A172 (cell line): ENCODE measurements around the gene PPIB. TPM values are rescaled to one million over a fixed set of nuclear protein-coding genes. Genes with fewer than 3 reads are reported as not detected.
"Not testable (repeated sequence)": the region's sequence is repeated elsewhere in the genome, so short reads cannot be mapped to it uniquely, and the experiment has no call there.

Experiments used
- DNase-seq: peaks from one replicate; pipeline ENCODE4 v3.0.0-alpha.2; 2015; ENCODE audit warnings: low spot score
- total RNA-seq: library from RNA; depleted of rRNA; stranded (reverse); fragments of >200 nt; shearing (Covaris generic); gene quantifications from 2 replicates; pipeline ENCODE4 v1.2.3, GENCODE V29; 2014

The PPIB gene
- total RNA-seq, 1 experiment from 2014 or later = 593 TPM

DNA sequence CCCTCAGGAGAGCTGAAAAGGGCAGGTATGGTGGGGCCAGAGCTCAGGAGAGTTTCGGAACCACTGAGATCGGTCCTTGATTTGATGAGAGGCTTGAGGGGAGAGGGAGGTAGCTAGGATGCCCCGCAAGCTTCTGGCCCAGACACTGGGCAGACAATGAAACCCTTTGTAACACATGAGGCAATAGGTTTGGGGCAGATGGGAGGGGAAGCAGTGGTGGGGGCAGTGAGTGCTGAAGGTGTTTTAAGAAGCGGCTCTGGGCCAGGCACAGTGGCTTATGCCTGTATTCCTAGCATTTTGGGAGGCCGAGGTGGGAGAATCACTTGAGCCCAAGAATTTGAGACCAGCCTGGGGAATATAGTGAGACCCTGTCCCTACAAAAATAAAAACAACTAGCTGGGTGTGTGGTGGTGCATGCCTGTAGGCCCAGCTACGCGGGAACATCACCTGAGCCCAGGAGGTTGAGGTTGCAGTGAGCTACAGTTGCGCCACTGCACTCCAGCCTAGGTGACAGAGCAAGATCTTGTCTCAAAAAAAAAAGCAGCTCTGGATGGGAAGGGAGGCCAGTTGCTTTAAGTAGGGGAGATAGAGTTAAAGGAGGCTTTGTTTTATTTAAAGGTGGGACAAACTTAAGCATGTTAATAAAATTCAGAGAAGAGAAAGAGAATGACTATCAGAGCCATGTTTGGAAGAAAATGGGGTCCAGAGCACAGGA, 20.9 kb downstream of the PPIB start:
- DNase-seq = no peak

DNA sequence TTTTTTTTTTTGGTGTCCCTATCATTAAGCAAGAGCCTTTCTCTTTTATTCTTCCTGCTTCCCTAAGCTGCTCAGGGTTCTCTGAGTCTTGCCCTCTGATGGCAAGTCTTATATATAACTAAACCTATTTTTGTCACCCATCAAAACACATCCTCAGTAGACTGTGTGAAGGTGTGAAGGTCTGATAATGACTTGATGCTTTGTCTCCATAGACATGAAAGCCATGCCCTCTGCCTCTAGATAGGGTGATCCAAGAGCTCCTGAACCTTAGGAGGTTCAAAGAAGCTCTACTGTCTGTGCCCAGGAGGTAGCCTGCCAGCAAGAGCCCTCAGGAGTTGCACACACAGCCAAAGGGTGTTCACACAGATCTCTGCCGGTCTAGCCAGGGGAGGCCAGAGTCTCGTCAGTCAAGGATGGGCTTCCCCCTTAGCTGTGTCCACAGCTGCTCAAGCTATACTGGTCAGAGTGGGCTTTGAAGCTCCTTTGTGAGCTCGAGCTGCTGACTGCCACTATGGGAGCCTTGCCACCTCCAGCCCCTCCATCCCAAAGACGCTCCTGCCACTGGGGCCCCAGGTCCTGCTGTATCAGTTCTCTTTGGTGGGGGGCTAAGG, 24.4 kb downstream of the PPIB start:
- DNase-seq = no peak

DNA sequence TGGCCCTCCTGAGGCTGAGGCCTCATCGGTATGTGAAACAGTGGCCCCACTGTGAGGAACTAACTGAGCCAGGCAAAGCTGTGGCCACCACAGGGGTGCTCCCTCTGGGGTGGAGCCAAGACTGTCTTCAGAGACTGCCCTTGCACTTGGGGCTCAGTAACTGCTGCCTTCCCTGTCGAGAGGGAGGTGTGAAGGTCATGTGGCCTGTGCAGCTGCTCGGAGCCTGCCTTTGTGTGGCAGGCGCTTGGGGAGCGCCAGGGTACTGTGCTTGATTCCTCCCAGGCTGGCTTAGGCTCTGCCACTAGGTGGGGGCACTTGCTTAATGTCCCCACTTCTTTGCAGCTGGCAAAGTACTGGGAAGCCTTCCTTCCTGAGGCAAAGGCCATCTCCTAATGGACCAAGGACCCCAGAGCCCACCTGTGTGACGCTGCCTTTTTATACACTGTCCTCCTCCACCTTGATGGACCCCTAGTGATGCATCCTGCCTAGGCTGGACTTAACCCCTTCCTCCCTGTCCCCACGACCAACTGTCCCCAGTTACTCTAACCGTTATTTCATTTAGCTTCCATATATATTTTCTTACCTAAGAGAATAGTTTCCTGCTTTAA, 25.5 kb downstream of the PPIB start:
- DNase-seq = no peak

DNA sequence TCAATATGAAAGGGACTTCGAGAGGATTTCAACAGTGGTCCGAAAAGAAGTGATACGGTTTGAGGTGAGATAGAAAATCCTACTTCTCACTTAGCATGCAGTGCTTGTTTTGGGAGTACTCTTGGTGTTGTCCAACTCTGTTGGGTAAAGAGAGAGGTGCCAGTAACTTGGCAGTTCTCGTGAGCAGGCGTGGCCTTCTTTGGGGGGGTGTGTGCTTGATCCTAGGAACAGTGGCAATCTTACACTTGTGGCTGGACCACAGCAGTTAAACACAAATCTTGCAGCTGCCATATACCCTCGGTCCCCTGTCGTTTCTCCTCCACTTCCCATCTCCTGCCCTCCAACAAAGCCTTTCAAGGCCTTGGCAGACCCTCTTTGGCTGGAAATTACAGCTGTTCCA, 26.5 kb downstream of the PPIB start:
- DNase-seq = no peak

DNA sequence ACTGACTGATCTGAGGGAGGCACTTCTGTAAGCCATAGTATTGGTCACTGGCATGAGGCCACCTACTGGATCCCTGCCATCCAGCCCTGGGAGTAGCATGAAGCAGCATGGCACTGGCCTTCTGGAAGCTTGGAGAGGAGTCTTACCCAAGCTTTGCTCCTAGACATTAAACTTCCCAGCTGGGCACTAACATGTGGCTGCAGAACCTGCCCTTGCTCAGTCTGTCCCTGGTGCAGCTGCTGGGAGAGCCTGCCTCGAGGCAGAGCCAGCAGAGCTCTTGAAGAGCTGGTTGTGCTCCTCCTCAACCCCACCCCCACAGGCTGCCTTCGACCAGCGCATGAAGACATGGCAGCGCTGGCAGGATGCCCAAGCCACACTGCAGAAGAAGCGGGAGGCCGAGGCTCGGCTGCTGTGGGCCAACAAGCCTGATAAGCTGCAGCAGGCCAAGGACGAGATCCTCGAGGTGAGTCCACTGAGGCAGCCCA, 28.4 kb downstream of the PPIB start:
- DNase-seq = no peak

DNA sequence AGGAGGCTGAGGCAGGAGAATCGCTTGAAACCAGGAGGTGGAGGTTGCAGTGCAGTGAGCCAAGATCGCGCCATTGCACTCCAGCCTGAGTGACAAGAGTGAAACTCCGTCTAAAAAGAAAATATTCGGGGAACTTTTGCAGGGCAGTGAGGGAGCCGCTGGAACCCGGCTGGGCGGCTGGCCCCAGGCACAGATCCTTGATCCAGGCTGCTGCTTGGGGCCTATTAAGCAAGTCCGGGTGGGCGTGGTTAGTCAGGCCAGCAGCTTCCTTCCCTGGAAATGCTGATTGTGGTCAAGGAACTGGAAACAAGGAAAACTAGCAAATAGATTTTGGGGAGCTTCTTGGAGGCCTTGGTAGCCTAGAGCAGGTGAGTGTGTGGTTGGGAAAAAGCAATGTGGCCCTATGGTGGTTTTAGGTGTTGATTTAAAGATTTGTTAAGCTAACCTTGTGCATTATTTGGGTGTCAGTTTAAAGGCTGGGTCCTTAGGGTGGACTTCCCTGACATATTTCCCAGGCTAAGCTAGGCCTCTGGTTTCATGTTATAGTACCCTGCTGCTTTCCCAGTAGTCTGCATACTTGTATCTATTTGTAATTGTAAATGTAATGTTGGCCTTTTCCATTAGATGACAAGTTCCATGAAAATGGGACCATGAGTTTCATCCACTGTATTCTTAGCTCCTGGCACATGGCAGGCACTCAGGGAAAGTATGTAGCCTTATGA, 29.0 kb downstream of the PPIB start:
- DNase-seq = no peak

DNA sequence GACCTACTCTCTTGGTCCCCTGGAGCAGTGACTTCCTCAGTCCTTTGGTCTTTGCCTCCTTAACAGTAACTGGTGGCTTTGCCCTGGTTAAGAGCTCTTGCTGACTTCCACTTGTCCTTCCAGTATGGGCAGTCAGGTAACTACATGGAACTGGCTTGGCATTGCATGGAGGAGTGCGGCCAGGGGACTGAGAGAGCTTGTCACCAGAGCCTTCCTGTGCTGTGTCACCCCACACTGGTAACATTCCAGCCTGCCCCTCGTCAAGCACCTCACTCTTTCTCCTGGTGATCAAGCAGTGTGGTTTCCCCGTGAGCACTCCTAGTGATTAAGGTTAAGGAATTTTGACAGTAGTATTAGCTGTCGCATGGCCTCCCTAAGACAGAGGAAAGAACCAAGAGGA, 30.6 kb downstream of the PPIB start:
- DNase-seq = no peak

DNA sequence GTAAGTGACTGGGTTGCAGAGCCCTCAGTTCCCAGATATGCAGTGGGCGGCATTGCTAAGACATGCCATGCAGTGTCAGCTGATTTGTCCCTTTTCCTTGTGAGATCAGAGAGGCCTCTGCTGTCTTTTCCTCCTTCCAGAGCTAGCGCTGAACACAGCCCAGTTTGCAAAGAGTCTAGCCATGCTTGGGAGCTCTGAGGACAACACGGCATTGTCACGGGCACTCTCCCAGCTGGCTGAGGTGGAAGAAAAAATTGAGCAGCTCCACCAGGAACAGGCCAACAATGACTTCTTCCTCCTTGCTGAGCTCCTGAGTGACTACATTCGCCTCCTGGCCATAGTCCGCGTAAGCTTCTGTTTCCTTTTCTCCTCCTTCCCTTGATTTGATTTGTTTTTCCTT, 31.3 kb downstream of the PPIB start:
- DNase-seq = no peak

DNA sequence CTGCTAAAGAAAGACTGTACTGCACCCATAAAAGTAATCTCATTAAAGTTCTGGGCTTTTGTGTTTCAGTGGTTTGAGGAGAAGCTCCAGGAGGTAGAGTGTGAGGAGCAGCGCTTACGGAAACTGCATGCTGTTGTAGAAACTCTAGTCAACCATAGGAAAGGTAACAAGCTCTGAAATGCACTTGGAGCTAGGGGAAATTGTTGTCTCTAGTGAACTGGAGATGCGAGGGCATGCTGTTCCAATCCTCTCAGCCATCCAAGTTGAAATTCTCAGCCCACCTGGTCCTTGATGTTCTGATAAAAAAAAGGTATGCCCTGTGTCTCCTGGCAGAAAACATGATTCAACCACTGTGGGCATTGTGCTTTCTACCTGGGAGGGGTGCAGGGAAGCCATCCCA, 32.7 kb downstream of the PPIB start:
- DNase-seq = no peak

DNA sequence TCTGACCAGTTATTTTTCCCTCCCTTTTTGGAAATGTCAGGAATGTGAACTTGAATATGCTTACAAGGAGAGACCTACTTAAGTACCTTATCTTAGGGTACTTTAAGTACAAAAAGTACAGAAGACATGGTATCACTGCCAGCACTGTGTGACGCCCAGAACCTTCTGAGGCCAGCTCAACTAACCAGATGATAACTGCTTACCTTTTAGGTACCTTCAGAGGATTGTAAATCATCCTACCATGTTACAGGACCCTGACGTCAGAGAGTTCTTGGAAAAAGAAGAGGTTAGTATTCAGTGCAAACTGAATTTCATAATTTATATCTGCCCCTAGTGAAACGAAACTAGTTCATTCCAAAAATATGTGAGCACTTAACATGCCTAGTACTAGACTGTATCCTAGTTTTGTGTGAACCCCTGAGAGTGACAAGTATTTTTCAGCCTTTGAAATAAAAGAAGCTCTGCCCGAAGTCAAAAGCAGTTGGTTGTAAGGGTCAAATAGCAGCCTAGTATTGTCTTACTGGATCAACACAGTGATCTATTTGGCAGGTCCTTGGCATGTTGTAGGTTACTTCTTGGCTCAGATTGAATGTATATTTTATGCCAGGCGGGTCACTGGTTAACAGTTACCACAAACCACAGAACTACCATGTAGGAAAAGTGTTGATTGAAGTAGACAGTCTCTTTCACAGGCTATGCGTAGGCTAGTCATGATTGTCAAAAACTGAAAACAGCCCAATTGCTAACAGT, 35.1 kb downstream of the PPIB start:
- DNase-seq = no peak

DNA sequence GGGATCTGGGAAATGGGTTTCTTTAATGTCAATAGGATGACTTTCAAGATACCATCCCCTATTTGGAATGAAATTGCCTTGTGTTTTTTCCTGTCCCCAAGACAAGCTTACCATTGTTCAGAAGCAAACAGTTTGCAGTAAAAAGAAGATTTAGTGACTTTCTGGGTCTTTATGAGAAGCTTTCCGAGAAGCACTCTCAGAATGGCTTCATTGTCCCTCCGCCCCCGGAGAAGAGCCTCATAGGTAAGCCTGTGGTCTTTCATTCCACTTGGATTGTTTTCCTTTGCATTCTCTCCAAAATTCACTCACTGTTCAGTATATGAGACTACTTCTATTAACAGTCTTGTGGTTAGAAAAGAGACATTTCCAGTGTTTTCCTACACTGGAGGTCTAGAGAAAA, 36.8 kb downstream of the PPIB start:
- no peak for DNase-seq

DNA sequence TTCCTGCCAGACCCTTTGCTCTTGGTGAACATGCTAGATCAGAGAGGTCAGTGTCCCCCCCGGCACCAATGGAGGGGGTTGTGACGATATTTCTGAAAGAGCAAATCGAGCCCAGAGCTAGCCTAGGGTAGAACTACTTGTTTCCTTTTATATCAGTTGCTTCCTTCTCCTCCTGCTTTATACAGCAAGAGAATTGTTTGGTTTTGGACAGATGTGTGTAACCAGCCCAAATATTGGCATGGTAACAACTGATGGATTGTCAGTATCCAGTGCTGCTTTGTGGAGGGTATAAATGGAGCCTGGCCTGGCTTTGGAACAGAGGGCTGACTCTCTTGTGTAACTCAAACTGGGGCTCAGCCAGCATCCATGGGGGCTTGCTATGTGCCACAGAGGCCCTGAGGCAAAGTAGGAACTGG, 39.9 kb downstream of the PPIB start:
- no peak for DNase-seq

DNA sequence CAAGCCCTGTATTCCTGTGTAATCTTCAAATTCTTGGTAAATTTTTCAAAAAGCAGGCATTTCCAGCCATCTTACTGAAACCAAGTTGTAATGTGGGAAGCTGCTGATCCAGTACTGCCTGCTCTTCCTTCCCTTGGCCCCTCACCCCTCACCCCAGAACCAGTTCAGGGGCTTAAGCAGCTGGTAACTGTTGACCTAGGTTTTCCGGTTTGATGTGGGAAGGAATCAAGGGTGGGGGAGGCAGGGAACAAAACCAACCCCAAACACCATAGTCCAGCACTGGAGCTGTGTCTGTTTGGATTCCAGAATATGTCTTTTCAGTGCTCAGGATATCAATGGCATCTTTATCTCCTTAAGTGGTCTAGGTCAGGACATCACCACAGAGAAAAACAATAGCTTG, 40.4 kb downstream of the PPIB start:
- DNase-seq = no peak

DNA sequence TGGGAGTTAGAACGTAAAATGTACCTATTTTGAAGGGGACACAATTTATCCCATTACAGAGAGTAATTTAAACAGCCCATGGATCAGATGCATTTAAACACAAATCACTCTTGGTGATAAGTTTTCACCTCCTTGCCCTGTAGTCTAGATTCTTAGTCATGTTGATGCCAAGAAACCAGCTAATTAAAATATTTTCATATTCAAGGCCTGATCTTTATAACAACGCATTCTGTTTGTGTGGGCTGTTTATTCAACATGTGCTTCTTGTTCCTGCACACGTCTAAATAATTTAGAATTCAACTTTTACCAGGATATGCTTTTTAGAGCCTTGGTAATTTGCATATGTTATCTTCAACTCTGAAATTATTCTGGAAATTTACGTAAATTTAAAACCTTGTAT, 41.2 kb downstream of the PPIB start:
- DNase-seq = no peak

DNA sequence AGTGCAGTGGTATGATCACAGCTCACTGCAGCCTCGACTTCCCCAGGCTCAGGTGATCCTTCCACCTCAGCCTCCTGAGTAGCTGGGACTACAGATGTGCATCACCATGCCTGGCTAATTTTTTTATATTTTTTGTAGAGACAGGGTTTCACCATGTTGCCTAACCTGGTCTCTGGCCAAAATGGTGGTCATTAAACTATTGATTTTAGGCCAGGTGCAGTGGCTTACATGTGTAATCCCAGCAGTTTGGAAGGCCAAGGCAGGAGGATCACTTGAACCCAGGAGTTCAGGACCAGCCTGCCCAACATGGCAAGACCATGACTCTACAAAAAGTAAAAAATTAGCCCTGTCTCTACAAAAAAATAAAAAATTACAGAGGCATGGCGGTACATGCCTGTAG, 42.5 kb downstream of the PPIB start:
- DNase-seq = not testable (repeated sequence)

DNA sequence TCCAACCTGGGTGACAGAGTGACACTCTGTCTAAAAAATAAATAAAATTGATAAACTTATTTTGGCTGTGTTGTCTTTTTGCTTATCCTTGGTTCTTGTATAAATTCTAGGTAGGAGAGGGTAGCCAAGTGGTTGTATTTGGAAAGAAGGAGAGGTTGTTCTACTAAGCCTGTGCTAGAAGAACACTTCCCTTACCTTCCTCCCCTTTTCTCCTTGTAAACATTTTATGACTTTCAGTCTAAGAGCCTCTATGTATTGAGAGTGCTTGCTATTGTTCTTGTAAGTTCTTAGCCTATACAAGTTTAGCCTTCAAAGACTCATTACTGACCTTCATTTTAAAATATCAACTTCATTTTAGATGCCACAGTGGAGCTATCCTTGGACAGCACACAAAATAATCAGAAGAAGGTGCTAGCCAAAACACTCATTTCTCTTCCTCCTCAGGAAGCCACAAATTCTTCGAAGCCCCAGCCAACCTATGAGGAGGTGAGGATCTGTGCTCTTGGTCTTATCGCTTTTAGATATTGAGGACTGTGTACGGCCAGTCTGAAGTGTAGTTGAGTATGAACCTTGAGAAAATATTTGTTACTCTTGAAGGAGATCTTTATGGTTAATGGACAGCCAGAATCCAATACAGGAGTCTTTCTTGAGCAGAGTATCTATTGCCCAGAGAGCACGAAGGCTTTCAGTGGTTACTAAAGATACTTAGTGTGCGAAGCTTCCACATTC, 44.9 kb downstream of the PPIB start:
- DNase-seq = no peak

DNA sequence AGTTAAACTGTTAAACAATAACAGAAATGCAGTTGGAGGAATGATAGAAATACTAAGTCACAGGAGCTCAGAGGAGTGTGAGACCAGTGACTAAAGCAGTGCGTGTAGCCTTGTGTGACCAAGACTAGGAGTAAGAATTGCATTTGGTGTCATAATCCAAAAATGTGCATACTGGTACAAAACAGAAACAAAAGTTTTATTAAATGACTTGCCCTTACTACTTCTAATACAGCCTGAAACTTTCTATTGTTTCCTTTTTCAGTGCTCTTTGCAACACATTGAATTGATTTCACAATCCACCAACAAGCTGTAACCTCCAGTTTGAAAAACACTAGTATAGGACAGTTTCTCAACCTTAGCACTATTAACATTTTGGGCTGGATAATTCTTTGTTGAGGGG, 49.9 kb downstream of the PPIB start:
- DNase-seq = no peak

DNA sequence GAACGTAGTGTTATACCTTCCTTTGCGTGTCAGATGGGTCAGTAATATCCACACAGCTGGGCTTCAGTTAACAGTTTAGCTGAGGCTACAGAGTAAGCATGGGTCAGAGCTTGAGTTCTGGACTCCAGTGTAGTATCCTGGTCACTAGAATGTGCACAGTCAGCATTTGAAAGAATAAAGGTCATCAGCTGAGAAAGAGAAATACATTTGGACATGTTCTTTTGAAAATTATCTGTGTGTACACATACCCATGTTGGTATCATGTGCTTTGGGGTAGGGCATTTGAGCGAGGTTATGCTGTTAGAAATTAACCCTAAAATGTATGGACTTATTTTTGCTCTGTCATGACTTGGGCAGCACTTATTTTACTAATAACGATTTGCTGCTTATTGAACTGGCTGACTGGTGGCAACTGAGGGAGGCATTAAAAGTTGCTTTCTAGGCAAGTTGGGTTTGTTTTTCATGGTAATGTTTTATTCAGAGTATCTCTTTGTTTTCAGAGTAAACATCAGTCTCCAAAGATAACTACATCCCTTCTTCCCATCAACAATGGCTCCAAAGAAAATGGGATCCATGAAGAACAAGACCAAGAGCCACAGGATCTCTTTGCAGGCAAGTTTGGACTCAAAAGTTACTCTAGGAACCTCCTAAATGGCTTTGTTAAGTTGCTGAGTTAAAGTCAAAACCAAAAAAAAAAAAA, 50.6 kb downstream of the PPIB start:
- no peak for DNase-seq

DNA sequence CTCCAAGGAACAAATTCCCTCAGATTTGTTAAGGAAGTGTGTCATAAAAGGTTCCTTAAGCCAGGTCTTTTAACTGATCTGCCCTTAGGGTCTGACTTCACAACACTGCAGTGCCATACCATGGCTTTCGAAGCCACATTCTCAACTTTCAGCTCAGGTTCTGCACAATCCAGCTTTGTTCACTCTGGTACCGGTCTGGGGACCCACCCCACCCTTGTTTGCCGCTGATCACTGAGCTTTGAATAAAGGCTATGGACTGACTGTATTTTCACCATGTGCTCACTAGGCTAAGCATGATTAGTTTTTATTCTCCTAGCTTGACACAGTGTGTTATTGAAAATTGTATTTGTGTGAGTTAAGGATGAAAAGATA, 51.2 kb downstream of the PPIB start:
- no peak for DNase-seq

DNA sequence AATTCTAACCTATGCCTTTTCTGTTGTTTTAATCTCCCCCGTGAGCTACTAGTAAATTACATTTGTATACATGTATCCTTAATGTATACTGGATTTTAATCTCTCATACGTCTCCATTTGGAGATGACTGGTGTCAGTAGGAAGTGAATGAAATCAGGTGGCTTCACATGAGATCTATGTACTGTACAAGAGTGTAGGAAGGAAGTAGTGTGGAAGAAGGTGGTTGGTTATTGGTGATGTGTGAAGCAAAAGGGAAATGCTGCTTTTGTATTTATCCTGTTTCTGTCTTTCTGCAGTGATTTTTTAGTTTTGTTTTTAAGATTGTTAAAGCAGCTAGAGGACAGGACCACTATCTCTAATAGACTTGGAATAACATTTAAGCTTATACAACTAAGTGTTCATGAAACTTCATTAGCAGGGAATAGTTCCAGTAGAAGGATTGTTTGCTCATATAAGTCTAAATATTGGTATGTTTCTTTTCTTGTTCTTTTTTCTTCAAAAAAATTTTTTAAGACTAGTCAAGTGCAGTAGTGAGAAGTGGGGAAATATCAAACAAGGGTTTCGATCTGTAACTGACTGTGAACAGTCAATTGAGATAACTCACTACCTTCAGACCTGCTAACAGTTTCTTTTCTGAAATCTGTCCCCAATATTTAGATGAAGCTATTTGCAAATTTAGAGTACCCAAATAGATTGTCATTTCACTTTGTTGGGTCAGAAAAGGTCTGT, 51.7 kb downstream of the PPIB start:
- DNase-seq = no peak
